ENCODE results near the gene WASF1.

WASF1 gene

DNA sequence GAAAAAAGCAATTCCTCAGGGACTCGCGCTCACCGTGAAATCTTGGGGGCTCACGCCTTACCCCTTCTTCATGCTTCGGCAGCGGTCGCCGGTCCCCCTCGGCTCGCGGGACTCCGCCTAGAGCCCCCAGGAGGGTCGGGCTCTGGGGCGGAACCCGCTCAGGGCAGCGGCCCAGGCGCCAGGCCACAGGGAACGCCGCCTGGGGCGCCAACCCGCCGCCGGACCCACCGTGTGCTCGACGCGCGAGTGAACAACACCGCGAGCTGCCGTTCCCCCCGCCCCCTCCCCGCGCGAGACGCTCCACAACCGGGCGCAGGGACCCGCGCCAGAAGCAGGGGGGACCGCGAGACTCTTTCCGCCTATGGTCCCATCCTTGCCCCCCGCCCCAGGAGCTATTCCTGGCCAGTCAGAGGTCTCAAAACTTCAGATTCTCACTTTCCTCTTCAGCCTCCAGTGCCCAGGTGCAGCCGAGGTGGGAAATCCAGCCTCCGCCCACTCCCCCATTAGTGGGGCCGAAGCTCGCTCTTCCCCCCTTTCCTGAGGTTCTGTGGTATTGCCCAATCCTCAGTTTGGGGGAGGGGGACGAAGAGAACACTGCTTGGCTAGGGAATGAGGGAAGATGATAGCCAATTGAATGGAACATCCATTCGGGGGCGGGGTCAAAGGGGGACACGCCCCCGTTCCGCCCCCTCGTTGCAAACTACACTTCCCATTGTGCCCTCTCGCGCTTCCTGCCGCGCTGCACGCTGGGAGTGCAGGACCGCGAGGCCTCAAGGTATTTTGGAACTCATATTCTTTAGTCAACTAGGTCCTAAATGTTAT lies at the start of gene WASF1:
Gene WASF1 (minus strand): TSS at position 265 of the 822 bp plus-strand sequence. CDS start 52,069 bp downstream, outside the sequence.
- DNase-seq = peak; percentile 87

DNA sequence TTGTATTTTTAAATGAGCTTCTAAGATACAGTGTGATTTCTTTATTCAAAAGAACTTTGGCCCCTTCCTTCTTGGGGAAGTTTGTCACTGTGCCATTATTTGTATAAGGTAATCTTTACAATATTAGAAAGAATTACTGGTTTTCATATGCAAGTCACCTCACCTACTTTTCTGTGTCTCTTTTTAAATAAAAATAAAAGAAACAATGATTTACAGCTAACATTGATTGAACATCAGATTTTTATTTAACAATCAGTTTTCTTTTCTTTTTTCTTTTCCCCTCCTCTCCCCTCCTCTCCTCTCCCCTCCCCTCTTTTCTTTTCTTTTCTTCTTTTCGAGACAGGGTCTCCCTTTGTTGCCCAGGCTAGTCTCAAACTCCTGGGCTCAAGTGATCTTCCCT lies 46.8 kb upstream of the WASF1 start:
- no peak for DNase-seq

DNA sequence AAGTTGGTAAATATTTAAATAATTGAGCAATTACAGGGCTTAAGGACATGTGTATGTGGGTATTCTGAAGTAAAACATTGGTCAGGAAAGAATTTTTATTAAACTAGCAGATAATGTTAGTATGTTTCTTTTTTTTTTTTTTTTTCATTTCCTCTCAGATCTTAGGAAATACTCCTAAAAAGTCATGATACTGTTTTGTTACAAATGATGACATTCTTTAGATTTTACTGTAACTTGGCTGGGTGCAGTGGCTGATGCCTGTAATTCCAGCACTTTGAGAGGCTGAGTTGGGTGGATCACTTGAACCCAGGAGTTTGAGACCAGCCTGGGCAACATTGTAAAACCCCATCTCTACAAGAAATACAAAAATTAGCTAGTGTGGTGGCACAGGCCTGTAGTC lies 42.3 kb upstream of the WASF1 start:
- no peak for DNase-seq

DNA sequence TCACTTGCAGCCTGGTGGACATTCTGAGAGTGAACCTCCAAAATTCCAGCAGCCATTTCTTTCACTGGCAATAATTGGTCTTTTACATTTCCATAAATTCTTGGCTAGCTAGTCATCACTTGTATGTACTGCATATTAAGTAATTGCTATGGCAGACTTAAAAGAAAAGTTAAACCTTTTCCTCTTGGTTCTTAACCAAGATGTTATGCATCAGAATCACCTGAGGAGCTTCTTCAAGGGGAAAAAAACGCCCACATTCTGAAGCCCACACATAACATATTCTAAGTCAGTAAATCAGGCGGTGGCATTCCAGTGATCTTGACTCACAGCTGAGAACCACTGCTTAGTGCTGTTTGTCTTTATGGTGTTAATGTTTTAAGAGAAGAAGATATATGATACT lies 37.8 kb upstream of the WASF1 start:
- no peak for DNase-seq

DNA sequence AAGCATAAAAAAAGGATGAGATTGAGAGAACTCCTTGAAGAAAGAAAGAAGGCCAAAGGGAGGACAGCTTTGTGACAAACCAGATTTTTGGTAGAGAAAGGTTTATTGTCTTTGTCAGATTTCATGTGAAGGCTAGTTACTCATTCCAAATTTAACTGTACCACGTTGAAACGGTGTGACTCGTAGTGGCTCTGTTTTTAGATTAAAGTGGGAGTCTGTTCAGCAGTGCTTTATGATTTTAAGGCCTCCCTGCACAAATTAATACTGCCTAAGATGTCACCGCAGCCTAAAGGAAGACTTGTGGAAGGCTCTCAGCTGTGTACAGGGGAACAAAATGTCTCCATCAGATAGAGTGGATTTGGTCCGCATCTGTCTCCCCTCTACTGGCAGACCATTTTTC lies 36.7 kb upstream of the WASF1 start:
- no peak for DNase-seq

DNA sequence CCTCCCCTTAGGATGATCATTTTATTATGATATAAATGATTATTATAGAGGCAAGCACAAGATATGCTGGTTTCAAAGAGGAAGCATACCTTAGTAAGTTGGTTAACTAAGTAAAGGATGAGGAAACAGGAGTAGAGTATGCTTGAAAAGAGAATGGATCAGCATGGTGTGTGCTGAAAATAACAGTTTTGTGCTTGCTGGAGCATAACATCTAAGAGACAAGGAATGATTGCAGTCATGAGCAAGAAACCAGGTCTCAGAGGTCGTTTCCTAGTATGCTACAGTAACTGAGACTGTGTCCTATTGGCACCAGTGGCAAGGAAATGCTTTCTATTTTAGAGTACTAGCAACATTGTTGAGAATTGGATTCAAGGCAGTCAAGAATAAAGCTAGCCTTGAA lies 34.9 kb upstream of the WASF1 start:
- no peak for DNase-seq

DNA sequence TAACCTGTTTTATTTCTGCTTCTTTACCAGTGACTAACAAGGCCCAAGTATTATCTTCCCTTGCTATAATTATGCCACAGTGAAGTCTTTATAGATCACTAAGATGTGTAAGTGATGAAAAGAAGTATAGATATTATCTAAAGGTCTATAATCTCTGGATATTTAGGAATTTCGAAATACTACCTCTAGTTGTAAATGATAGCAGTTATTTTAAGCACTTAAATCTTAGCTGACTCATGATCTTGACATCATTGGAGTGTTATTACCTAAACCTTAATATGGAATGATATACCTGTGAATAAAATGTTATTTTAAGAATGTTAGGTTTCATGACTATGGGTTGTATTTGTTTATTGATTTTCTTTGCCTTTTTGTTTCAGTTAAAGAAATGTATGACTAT lies 32.3 kb upstream of the WASF1 start:
- DNase-seq = no peak

DNA sequence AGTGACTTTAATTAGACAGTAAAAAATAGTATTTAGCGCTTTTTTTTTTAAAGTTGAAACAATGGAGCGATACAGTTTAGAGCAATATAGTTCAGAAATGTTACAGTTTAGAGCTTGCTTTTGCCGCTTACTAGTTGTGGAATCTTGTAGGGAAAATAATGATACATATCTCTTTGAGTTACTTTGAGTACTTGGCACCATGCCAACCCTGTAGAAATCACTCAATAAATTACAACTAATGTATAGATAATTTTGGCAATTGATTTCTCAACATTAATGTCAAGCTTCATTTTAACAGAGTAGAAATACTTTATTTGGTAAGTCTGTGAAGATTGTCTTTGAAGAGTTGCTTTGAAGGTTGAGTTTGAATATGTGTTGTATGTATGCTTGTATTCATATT lies 28.2 kb upstream of the WASF1 start:
- no peak for DNase-seq

DNA sequence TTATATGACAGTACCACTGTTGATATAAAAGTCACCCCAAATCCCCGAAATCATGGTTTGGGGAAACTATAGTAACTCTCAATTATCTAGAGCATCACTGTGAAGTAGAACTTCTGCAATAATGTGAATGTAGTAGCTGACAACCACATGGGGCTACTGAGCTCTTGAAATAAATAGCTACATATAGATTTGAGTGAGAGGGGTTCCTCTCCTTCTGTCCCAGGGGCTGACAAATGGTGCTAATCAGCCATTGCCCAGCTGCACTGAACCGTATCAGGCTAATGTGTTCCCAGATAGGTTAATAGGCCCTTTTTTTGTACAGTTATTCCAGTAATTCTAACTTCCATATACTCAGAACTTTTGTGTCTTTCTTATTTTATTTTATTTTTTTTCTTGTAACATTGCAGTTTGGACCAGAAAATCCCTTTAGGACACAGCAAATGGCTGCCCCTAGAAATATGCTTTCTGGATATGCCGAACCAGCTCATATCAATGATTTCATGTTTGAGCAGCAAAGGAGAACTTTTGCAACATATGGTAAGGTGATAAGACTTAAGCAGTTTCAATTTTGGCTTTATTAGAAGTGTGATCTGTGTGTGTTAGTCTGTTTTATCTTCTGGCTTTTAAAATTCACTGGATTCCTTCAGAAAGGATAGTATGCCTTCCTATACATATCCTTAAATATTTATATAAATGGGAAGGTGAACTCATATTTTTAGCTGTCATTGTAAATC lies 21.8 kb upstream of the WASF1 start:
- DNase-seq = no peak

DNA sequence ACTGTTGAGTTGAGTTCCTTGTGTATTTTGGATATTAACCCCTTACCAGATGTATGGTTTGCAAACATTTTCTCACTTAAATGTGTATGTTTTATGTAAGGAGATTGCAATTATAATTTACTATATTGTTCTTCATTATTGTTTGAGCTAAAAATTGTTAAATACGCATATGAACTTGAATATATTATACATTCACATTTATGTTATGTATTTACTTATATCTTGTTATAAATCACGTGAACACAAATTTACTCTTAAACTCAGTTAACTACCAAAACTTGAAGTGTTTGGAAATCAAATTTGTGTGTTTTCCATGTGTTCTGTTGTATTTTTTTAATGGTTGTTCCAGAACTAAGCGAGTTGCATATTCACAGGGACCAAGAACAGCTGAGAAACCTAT lies 19.1 kb upstream of the WASF1 start:
- DNase-seq = no peak

DNA sequence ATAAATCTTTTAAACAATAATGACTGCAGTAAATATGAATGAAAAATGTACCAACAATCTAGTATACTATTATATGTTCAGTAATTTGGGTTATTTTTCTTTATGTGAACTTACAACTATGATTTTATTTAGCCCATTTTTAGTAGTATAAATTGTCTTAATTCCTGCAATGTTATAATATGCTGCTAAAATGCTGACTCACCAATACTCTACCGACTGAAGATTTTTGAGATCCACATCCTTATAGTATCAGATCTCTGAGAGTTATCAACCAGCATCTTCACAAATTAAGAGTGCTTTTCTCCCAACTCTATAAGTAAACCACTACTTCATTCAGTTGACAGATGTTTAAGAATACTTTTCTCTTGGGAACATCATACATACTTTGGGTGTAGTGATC lies 17.4 kb upstream of the WASF1 start:
- no peak for DNase-seq

DNA sequence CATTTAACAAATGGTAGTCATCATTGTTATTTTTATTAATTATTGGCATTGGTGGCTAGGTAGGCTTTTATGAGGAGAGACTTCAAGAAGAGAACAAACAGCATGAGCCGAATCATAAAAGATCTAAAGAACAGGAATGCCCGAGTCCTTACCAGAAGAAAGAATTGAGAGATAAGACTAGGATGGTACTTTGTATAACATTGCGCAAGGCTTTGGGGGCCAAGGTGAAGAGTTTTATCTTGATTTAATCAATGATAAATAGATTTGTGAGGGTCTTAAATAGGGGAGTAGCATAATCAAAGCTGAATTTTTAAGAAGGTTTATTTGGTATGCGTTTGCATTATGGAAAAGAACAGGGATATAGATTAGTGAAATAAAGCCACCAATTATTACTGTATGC lies 16.2 kb upstream of the WASF1 start:
- no peak for DNase-seq

DNA sequence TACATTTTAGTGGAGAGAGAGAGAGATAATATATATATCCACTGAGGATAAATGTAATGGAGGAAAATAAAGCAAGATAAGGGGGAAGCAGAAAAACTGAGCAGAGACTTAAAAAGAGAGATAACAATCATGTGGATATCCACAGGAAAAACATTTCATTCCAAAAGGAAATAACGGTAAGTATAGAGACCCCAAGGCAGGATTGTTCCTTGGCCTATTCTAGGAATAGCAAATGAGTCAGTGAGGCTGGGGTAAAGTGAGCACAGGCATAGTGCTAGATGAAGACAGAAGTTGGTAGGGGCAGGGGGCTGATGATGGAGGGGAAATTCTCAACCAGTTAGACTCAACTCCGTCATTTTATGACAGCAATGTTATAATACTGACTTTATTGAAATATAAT lies 12.0 kb upstream of the WASF1 start:
- DNase-seq = no peak

DNA sequence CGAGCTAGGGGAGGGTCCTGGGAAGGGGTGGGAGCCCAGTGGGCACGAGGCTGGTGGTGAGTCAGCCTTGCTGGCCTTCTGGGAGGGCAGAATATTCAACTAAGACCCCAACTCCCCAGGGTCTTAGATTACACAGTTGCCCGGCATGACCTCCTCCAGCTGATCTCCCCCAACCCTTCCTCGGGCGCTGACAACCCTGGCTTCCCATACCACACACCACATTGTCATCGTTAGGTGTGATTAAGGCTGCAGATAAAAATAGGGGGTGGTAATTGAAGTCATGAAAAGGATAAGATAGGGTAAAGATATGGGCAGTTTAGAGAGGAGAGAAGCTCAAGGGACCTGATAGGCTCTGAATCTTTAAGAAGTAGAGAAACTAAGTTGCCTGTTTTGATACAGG lies 11.3 kb upstream of the WASF1 start:
- DNase-seq = no peak

DNA sequence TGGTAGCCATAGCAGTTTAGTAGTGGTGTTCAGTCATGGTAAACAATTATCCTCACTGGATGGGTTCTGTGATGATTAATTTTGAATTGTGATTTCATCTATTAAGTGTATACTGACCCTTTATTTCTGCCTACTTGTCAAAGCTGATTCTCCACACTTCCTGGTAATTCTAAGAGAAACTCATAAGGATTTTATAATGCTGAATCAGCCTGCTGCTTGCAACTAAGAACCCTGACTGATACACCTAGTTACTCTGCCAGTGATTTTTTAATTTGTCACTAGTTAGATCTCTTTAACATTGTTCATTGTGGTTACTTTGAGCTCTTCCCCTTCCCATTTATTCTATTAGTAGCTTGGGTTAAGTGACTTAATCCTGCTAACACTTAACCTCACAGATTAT lies 9.3 kb upstream of the WASF1 start:
- DNase-seq = no peak

DNA sequence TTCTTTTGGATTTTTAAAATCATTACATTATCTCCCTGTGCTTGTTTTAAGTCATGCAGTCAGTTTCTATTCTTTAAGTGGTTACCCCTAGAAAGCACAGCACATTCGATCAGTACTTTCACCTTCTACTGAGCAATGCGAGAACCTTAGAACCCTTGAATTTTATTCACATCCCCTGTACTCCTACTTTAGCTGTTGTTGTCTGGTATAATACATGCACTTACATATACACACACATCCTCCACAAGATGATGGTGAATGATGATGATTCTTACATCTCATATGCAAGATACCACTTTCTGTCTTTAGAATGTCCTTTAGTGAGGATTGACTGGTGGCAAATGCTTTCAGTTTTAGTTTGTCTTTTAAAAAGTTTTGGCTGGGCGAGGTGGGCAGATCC lies 6.4 kb upstream of the WASF1 start:
- no peak for DNase-seq

DNA sequence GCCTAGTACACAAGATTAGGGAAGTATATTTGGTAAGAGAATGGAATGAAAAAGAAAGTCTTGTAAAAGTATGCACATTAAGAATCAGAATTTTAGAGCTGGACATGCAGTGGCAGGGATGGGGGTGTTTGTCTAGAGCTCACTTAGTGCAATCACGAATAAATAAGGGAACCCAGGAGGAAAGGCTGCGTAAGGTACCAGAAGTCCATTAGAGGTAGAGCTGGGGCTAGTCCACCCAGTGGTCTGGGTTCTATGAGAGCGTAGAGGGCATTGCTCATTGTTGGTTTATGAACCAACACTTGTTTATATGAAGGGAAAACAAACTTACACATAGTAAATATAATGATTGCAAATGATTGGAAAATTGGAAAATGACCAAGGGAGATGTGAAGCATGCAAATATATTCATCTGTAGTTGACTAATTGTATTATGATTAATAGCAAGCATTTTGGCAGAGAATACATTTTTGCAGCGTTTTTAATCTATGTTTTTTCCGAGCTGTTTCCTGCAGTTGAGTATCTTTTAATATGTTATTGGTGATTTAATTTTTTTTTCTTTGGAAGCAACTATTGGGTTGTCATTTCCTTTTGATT lies 3.9 kb upstream of the WASF1 start:
- no peak for DNase-seq

DNA sequence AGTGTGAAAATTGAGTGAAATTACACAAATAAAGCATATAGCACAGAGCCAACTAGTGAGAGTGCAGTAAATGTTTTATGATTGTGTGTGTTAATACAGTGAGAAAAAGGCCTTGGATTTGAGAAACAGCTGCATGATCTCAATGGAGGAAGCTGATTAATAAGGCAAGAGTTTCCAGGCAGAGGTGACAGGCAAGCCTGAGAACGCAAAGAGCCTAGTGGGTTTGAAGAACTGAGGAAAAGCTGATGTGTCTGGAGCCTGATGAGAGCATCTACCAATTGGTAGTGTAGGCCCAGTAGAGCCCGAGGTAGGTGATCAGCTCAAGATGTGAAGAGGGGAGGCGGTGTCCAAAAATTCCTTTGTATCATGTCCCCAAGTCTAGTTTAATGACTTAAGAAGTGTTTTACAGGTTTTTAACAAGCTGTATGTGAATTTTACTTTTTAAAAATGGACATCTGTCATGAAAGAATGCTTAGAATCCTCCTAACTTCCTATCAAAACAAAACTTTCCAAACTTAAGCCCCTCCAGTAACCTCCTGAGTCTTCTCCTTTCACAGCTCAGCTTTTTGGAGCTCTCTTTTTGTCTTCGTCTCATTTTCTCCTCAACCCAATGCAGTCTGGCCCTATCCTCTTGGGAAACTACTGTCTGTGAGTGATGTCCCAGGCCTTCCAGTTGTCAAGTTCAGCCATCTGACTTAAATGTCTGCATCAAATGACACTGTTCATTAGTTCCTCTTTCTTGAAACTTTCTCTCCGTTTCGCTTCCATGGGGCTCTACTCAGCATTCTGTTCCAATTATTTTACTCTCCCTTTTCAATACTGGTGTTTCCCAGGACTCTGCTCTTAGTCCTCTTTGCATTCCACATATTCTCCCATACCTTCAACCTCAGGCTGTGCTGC lies 1.9 kb upstream of the WASF1 start:
- no peak for DNase-seq

DNA sequence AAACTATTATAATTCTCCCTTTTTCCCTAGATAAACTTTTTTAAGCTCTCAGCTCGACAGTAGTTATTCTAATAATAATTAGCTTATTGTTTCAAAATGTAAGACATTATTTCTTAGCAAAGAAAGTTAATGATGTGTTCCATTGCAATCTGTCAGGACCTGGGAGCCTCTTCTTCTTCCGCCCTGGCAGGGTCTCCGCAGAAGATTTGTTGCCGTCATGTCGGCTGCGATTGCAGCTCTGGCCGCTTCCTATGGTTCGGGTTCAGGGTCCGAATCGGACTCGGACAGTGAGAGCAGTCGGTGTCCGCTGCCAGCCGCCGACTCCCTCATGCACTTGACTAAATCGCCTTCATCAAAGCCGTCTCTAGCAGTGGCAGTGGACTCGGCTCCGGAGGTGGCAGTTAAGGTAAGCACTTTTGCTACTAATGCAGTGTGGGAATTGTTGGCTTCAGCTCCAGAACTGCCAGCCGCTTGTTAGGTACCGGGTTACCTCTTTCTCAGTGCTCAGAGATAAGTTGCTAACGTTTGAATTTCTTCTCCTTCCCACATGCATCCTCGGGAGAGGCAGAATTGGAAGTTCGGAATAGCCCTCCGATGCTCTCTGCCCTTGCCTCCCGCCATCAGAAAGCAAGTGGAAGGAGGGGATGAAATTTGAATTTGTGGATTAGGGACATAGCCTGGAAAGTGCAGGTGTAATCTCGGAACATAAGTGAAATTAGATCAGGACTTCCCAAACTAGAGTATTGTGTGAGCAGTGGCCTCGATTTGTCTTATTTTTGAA lies 948 bp upstream of the WASF1 start, which contains the start of gene CDC40:
Gene CDC40 (plus strand): TSS at position 200 of the 781 bp plus-strand sequence. CDS start 18 bp downstream, at position 218.
- DNase-seq = peak; percentile 2

DNA sequence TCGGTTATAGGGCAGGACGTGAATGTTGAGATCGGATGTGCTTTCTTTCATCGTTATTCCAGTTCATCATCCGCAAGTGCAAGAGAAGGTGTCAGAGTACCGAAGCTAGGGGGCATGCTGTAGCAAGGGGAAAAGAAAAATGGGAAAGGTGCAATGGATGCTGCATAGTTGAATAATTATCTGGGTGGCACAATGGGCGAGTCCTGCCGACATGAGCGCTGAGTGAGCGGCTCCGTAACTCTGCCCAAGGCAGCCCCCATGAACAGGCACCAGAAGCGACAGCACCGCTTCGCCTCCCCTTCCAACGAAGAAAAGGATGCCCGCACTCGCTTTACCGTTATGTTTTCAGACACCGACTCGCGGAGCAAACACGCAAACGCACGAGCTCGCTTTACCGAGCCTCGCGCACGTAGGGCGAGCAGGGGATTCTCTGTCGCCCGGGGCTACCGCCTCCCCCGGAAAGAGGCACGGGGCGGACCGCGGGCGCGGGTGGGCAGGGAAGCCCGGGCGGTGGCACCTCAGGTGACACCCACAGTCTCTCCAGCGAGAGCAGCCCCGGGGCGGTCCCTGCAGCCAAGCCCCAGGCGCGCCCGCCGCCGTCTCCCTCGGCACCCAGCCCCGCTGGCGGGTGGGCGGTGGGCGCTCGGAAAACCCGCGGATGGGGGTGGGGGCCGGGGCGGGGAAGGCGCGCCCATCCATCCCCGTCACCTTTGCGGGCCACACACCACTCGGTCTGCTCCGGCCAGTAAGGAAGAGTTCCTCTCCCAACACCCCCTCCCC lies 654 bp downstream of the WASF1 start:
- peak; percentile 53 for DNase-seq

DNA sequence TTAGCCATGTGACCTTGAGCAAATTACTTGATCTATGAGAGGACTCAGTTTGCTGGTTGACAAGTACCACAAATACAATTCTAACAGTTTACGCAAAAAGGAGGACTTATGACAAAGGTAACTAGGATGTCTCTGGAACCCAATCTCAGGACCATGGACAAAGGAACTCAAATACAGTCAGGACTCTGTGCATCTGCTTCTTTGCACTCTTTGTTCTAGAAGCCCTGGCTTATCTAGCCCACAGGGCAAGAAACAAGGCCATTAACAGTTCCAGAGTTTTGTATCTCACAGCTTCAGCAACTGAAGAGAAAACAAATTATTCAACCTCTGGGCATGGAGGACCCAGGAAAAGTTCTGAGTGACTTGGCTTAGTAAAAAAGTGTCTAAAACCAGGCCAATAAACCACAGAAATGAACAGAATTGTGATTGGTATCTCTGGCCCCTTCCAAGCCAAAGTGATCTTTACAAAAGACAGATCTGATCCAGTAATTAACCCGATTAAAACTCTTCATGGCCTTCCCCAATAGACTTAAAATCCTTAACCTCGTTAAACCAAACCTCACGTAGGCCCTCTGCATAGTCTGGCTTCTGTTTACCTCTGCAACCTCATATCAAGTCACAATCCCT lies 5.9 kb downstream of the WASF1 start:
- DNase-seq = no peak
